Measurements from ENCODE around the gene CCDC73.

CCDC73 gene

GRCh38 chr11:32583459-32584271 lies 210.8 kb downstream of the CCDC73 start, which contains the start of gene EIF3M:
Gene EIF3M, plus strand, starts transcription at chr11:32583831. Its CDS starts 57 bp downstream, at chr11:32583888.
- DNase-seq: peak; percentile 96

- no peak for DNase-seq
These were observed 212.9 kb downstream of the CCDC73 start for GRCh38 chr11:32581556-32581955.

- DNase-seq: no peak
These were observed 213.5 kb downstream of the CCDC73 start for GRCh38 chr11:32580967-32581366.

- no peak for DNase-seq
These were observed 218.0 kb downstream of the CCDC73 start for GRCh38 chr11:32576456-32576855.

GRCh38 chr11:32575070-32575469 lies 219.4 kb downstream of the CCDC73 start:
- DNase-seq: no peak

GRCh38 chr11:32574421-32574820 lies 220.0 kb downstream of the CCDC73 start:
- no peak for DNase-seq

GRCh38 chr11:32573228-32573627 lies 221.2 kb downstream of the CCDC73 start:
- DNase-seq: no peak

- DNase-seq: no peak
These were observed 223.4 kb downstream of the CCDC73 start for GRCh38 chr11:32571039-32571438.

GRCh38 chr11:32569313-32569881 lies 225.1 kb downstream of the CCDC73 start:
- no peak for DNase-seq

- DNase-seq: no peak
These were observed 227.3 kb downstream of the CCDC73 start for GRCh38 chr11:32567154-32567553.

- no peak for DNase-seq
These were observed 227.9 kb downstream of the CCDC73 start for GRCh38 chr11:32566517-32566916.

- DNase-seq: no peak
These were observed 230.9 kb downstream of the CCDC73 start for GRCh38 chr11:32563600-32563959.

- no peak for DNase-seq
These were observed 231.4 kb downstream of the CCDC73 start for GRCh38 chr11:32562839-32563599.

- no peak for DNase-seq
These were observed 232.6 kb downstream of the CCDC73 start for GRCh38 chr11:32561835-32562234.

GRCh38 chr11:32555895-32556294 lies 238.6 kb downstream of the CCDC73 start:
- DNase-seq: no peak

- no peak for DNase-seq
These were observed 239.4 kb downstream of the CCDC73 start for GRCh38 chr11:32555091-32555490.
